Upper lobe of left lung (tissue), 6 donors: Measurements from ENCODE around the gene ADGRL3. TPM values are rescaled to one million over a fixed set of nuclear protein-coding genes. Genes with fewer than 3 reads are reported as not detected.

ENCODE experiments used
- ATAC-seq, 2 donors: fragments of 200-7000 bp; cut with Tn5 transposase; one replicate each; pipeline ENCODE4 v1.9.1; 2022; ENCODE audit warnings: mild to moderate bottlenecking in 2 of 2, moderate library complexity in 2 of 2; ENCODE audit not compliant: low FRiP score in 2 of 2
- DNase-seq, 2 donors: peaks; one replicate each; pipeline ENCODE4 v3.0.0-alpha.2; 2019 to 2020
- H3K27ac ChIP-seq, 4 donors: fragments of 200-600 bp; sonication (generic); one replicate each; pipeline ENCODE4 v1.5.1; 2016 to 2019
- H3K27me3 ChIP-seq, 4 donors: fragments of 200-600 bp; sonication (generic); one replicate each; pipeline ENCODE4 v1.5.1; 2017 to 2019
- H3K36me3 ChIP-seq, 4 donors: fragments of 200-600 bp; sonication (generic); one replicate each; pipeline ENCODE4 v1.5.1; 2016 to 2019
- H3K4me1 ChIP-seq, 4 donors: fragments of 200-600 bp; sonication (generic); one replicate each; pipeline ENCODE4 v1.5.1; 2018 to 2019
- H3K4me3 ChIP-seq, 4 donors: fragments of 200-600 bp; sonication (generic); one replicate each; pipeline ENCODE4 v1.5.1; 2017 to 2019; ENCODE audit warnings: mild to moderate bottlenecking in 2 of 4, moderate library complexity in 1 of 4
- H3K9me3 ChIP-seq, 4 donors: fragments of 200-600 bp; sonication (generic); one replicate each; pipeline ENCODE4 v1.5.1; 2018 to 2019
- EP300 ChIP-seq, 4 donors: sonication (generic); formaldehyde crosslinking; IDR thresholded peaks; one replicate each; pipeline ENCODE4 v1.5.1; 2017; ENCODE audit warnings: antibody characterized with exemption in 4 of 4, control low read depth in 2 of 4
- POLR2A ChIP-seq, 4 donors: fragments of 450-650 bp; IDR thresholded peaks; one replicate each; pipeline ENCODE4 v1.5.1; 2016 to 2017; ENCODE audit warnings: antibody characterized with exemption in 4 of 4, mild to moderate bottlenecking in 2 of 4
- POLR2AphosphoS5 ChIP-seq, 2 donors: sonication (generic); formaldehyde crosslinking; IDR thresholded peaks; one replicate each; pipeline ENCODE4 v1.5.1; 2017; ENCODE audit warnings: antibody characterized with exemption in 2 of 2
- WGBS, 2 donors: methylation state at CpG; one replicate each; pipeline ENCODE4 v1.1.5; 2017 to 2018; 5-methylcytosine and 5-hydroxymethylcytosine counted together
- total RNA-seq, 6 donors: library from RNA; depleted of rRNA in 4 of 6; stranded (reverse); fragments of >200 nt in 4 of 6; gene quantifications; one replicate each; pipeline versions ENCODE4 v1.1.0 to v1.2.1, GENCODE V29; 2016 to 2021
- TF ChIP-seq, protein P1 (sequence below), 6 experiments: fragments of 450-650 bp in 4 of 6; fragments of 200-600 bp in 2 of 6; sonication (generic) in 2 of 6; IDR thresholded peaks; one replicate each; pipeline ENCODE4 v1.5.1; 2016 to 2019; ENCODE audit warnings: antibody characterized with exemption in 6 of 6
- donor health status: DM: no; HTN: no; CAD: no; lungs with moderate emphysema.
- donor health status: DM: no; HTN: yes; CAD: no; lungs with severe emphysema.

The ADGRL3 gene
- total RNA-seq, 6 donors from 2014 or later = 1.0 to 8.5 (median 2.9) TPM

DNA sequence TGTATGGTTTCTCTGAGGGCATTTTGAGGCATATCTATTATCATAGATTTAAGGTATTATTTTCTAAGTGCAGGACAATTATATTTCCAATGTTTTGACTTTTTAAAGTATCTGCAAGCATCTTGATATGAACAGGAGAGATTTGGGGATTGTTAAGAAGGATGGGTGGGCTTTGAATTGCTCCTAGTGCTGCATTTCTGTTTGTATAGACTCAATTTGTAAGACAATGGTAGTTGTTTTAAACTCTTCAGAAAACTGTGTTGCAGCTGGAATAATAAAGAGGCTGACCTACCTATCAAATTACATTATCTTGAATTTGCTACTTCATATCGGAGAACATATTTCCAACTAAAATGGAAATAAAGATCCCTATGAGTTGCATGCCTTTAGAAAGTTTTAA, 570.3 kb downstream of the ADGRL3 start:
- Histone ChIP-seq H3K27me3 (no peaks in the 10 kb centered on the region), H3K27ac (no peak overlapping the region), H3K9me3 (no peaks in the 10 kb centered on the region), H3K4me1 (no peaks in the 10 kb centered on the region), H3K36me3 (no peaks in the 10 kb centered on the region), H3K4me3 (no peak overlapping the region)
- no peak for DNase-seq
- ATAC-seq = no peak
- 95 to 96% methylated on average over 1 of the region's 1 CpG for WGBS, 2 donors
- TF ChIP-seq, protein P1, sequence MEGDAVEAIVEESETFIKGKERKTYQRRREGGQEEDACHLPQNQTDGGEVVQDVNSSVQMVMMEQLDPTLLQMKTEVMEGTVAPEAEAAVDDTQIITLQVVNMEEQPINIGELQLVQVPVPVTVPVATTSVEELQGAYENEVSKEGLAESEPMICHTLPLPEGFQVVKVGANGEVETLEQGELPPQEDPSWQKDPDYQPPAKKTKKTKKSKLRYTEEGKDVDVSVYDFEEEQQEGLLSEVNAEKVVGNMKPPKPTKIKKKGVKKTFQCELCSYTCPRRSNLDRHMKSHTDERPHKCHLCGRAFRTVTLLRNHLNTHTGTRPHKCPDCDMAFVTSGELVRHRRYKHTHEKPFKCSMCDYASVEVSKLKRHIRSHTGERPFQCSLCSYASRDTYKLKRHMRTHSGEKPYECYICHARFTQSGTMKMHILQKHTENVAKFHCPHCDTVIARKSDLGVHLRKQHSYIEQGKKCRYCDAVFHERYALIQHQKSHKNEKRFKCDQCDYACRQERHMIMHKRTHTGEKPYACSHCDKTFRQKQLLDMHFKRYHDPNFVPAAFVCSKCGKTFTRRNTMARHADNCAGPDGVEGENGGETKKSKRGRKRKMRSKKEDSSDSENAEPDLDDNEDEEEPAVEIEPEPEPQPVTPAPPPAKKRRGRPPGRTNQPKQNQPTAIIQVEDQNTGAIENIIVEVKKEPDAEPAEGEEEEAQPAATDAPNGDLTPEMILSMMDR (IDR thresholded peaks at IDR 0.05) = no peak
- no peak for TF ChIP-seq POLR2AphosphoS5 (IDR thresholded peaks at IDR 0.05)
- TF ChIP-seq EP300 (IDR thresholded peaks at IDR 0.05) = no peak
- TF ChIP-seq POLR2A (IDR thresholded peaks at IDR 0.05) = no peak

- Histone ChIP-seq H3K36me3 (no peaks in the 10 kb centered on the region), H3K9me3 (no peaks in the 10 kb centered on the region), H3K4me1 (no peaks in the 10 kb centered on the region), H3K27me3 (no peaks in the 10 kb centered on the region), H3K27ac (no peak overlapping the region), H3K4me3 (no peak overlapping the region)
- TF ChIP-seq EP300 (IDR thresholded peaks at IDR 0.05) (no peak), POLR2A (IDR thresholded peaks at IDR 0.05) (no peak), POLR2AphosphoS5 (IDR thresholded peaks at IDR 0.05) (no peak)
- TF ChIP-seq, protein P1 (IDR thresholded peaks at IDR 0.05) = no peak
- ATAC-seq (no peak), DNase-seq (no peak)
- 0 to 86% methylated on average over 1 of the region's 1 CpG for WGBS, 2 donors
Observed at GRCh38 chr4:61771056-61771455, 570.9 kb downstream of the ADGRL3 start.

- no peaks in the 10 kb centered on the region for H3K9me3 ChIP-seq
- no peak overlapping the region for H3K4me3 ChIP-seq
- no peak for TF ChIP-seq EP300 (IDR thresholded peaks at IDR 0.05)
- TF ChIP-seq POLR2A (IDR thresholded peaks at IDR 0.05) = no peak
- TF ChIP-seq, protein P1 (IDR thresholded peaks at IDR 0.05) = no peak
- TF ChIP-seq POLR2AphosphoS5 (IDR thresholded peaks at IDR 0.05) = no peak
- no peaks in the 10 kb centered on the region for H3K36me3 ChIP-seq
- no peak overlapping the region for H3K27ac ChIP-seq
- H3K4me1 ChIP-seq = no peaks in the 10 kb centered on the region
- DNase-seq (no peak), ATAC-seq (no peak)
- H3K27me3 ChIP-seq = no peaks in the 10 kb centered on the region
- WGBS, 2 donors = 61 to 86% methylated on average over 1 of the region's 1 CpG
Observed at GRCh38 chr4:61772126-61772525, 572.0 kb downstream of the ADGRL3 start.

- Histone ChIP-seq H3K27ac (no peak overlapping the region), H3K27me3 (no peaks in the 10 kb centered on the region), H3K36me3 (no peaks in the 10 kb centered on the region), H3K9me3 (no peaks in the 10 kb centered on the region), H3K4me3 (no peak overlapping the region), H3K4me1 (no peaks in the 10 kb centered on the region)
- WGBS, 2 donors = 59 to 74% methylated on average over 7 of the region's 7 CpGs
- TF ChIP-seq EP300 (IDR thresholded peaks at IDR 0.05) (no peak), POLR2AphosphoS5 (IDR thresholded peaks at IDR 0.05) (no peak), POLR2A (IDR thresholded peaks at IDR 0.05) (no peak)
- TF ChIP-seq, protein P1 (IDR thresholded peaks at IDR 0.05) = no peak
- no peak for ATAC-seq
- DNase-seq = no peak
Observed at GRCh38 chr4:61773655-61774245, 573.6 kb downstream of the ADGRL3 start.

GRCh38 chr4:61782133-61782532, 582.0 kb downstream of the ADGRL3 start:
- no peak for DNase-seq
- no peaks in the 10 kb centered on the region for H3K4me1 ChIP-seq
- WGBS, 2 donors = 48 to 53% methylated on average over 1 of the region's 1 CpG
- TF ChIP-seq, protein P1 (IDR thresholded peaks at IDR 0.05) = no peak
- TF ChIP-seq POLR2A (IDR thresholded peaks at IDR 0.05) = no peak
- TF ChIP-seq POLR2AphosphoS5 (IDR thresholded peaks at IDR 0.05) = no peak
- no peak for TF ChIP-seq EP300 (IDR thresholded peaks at IDR 0.05)
- no peak overlapping the region for H3K4me3 ChIP-seq
- H3K9me3 ChIP-seq = no peaks in the 10 kb centered on the region
- no peak for ATAC-seq
- no peaks in the 10 kb centered on the region for H3K36me3 ChIP-seq
- H3K27ac ChIP-seq = no peak overlapping the region
- H3K27me3 ChIP-seq = no peaks in the 10 kb centered on the region
